Colonic mucosa (tissue), 4 donors: ENCODE data around the gene ANAPC2. TPM values are rescaled to one million over a fixed set of nuclear protein-coding genes. Genes with fewer than 3 reads are reported as not detected.

Experiments
- DNase-seq: peaks from one replicate; pipeline ENCODE4 v3.0.0-alpha.2; 2020
- H3K27ac ChIP-seq: fragments of 200-600 bp; one replicate; pipeline ENCODE4 v1.8.0; 2021
- H3K27me3 ChIP-seq: fragments of 200-600 bp; one replicate; pipeline ENCODE4 v1.8.0; 2021
- H3K36me3 ChIP-seq: fragments of 200-600 bp; one replicate; pipeline ENCODE4 v1.8.0; 2021
- H3K4me1 ChIP-seq: fragments of 200-600 bp; one replicate; pipeline ENCODE4 v1.8.0; 2021; ENCODE audit warnings: mild to moderate bottlenecking
- H3K4me3 ChIP-seq: fragments of 200-600 bp; one replicate; pipeline ENCODE4 v1.8.0; 2021
- H3K9ac ChIP-seq, 2 donors: one replicate each; pipeline ENCODE4 v1.7.0; 2013; ENCODE audit warnings: control low read depth in 2 of 2, low read depth in 2 of 2, low read length in 2 of 2
- H3K9me3 ChIP-seq: fragments of 200-600 bp; one replicate; pipeline ENCODE4 v1.8.0; 2021
- CTCF ChIP-seq: fragments of 200-600 bp; IDR thresholded peaks from one replicate; pipeline ENCODE4 v1.8.0; 2022; ENCODE audit warnings: antibody characterized with exemption, mild to moderate bottlenecking
- intact Hi-C: fragments of 100-400 bp; cut with DNase I; formaldehyde crosslinking; loops from one replicate; pipeline ENCODE4 v1.14.1; 2022
- total RNA-seq, 2 donors: library from RNA; stranded (reverse); fragmentation: NEBNext Ultra II Directional in 1 of 2; extraction: Animal tissue kit (Norgen Biotek cat#: 25700) in 1 of 2; gene quantifications; one replicate each; pipeline ENCODE4 v1.2.1, GENCODE V29; 2021
- donor health status: healthy.
- donor health status: DM: no; HTN: no; CAD: no.
- donor health status: DM: no; HTN: no; CAD: no.

The ANAPC2 gene
- total RNA-seq, 2 donors from 2014 or later = 33.8 to 67.8 TPM

- peaks cover 49% of the 10 kb centered on the region for H3K4me1 ChIP-seq
- no peaks in the 10 kb centered on the region for H3K9me3 ChIP-seq
- peak overlapping the region in 1 of 2 donors; percentile 93 for H3K9ac ChIP-seq
- no peak for DNase-seq
- H3K27ac ChIP-seq = no peak overlapping the region
- H3K36me3 ChIP-seq = peaks cover 3% of the 10 kb centered on the region
- H3K27me3 ChIP-seq = no peaks in the 10 kb centered on the region
- TF ChIP-seq CTCF = no peak
- peak overlapping the region; percentile 99 for H3K4me3 ChIP-seq
- intact Hi-C loops = no loop called here
Measured at GRCh38 chr9:137190315-137190856, 2.0 kb upstream of the ANAPC2 start.

GRCh38 chr9:137189297-137190295, 1.2 kb upstream of the ANAPC2 start:
- no peak for DNase-seq
- intact Hi-C loops = loop anchor here (5.0 kb wide), 1 partner anchor 38 kb away; the partner anchor contains the start of genes CYSRT1 and RNF224
- Histone ChIP-seq H3K4me3 (peak overlapping the region; percentile 99), H3K4me1 (peaks cover 41% of the 10 kb centered on the region), H3K9ac (peak overlapping the region; percentile 85 to 93), H3K27ac (peak overlapping the region; percentile 98), H3K9me3 (no peaks in the 10 kb centered on the region), H3K36me3 (peaks cover 3% of the 10 kb centered on the region), H3K27me3 (no peaks in the 10 kb centered on the region)
- no peak for TF ChIP-seq CTCF

GRCh38 chr9:137188086-137188489, 272 bp downstream of the ANAPC2 start:
- peak overlapping the region; percentile 99 for H3K4me3 ChIP-seq
- H3K36me3 ChIP-seq = peaks cover 3% of the 10 kb centered on the region
- H3K9ac ChIP-seq = peak overlapping the region; percentile 85 to 93
- no peak for TF ChIP-seq CTCF
- intact Hi-C loops = loop anchor here (5.0 kb wide), 1 partner anchor 39 kb away; the partner anchor contains the start of genes CYSRT1 and RNF224
- H3K9me3 ChIP-seq = no peaks in the 10 kb centered on the region
- peaks cover 36% of the 10 kb centered on the region for H3K4me1 ChIP-seq
- H3K27ac ChIP-seq = peak overlapping the region; percentile 98
- DNase-seq = no peak
- no peaks in the 10 kb centered on the region for H3K27me3 ChIP-seq

- no peaks in the 10 kb centered on the region for H3K9me3 ChIP-seq
- no peak for DNase-seq
- intact Hi-C loops = loop anchor here (5.0 kb wide), 1 partner anchor 40 kb away; the partner anchor contains the start of genes CYSRT1 and RNF224
- TF ChIP-seq CTCF = no peak
- peak overlapping the region; percentile 99 for H3K4me3 ChIP-seq
- peaks cover 3% of the 10 kb centered on the region for H3K36me3 ChIP-seq
- no peaks in the 10 kb centered on the region for H3K27me3 ChIP-seq
- no peak overlapping the region for H3K27ac ChIP-seq
- peak overlapping the region; percentile 85 to 93 for H3K9ac ChIP-seq
- peaks cover 36% of the 10 kb centered on the region for H3K4me1 ChIP-seq
Measured at GRCh38 chr9:137187386-137187785, 974 bp downstream of the ANAPC2 start.

GRCh38 chr9:137186385-137186784, 2.0 kb downstream of the ANAPC2 start:
- Histone ChIP-seq H3K4me1 (peaks cover 36% of the 10 kb centered on the region), H3K36me3 (peaks cover 3% of the 10 kb centered on the region)
- intact Hi-C loops = loop anchor here (5.0 kb wide), 1 partner anchor 41 kb away; the partner anchor contains the start of genes CYSRT1 and RNF224

More at GRCh38 chr9:137186385-137186784, 2.0 kb downstream of the ANAPC2 start:
- TF ChIP-seq CTCF = no peak
- H3K9ac ChIP-seq = no peak overlapping the region
- no peak overlapping the region for H3K27ac ChIP-seq
- no peak for DNase-seq
- H3K4me3 ChIP-seq = no peak overlapping the region
- no peaks in the 10 kb centered on the region for H3K27me3 ChIP-seq
- no peaks in the 10 kb centered on the region for H3K9me3 ChIP-seq
